DND-41 (cell line): ENCODE measurements around the gene VPREB3.

Experiments used
- ATAC-seq: fragments of 200-7000 bp; cut with Tn5 transposase; 3 replicates; pipeline ENCODE4 v1.9.1; 2021; ENCODE audit warnings: low read depth; ENCODE audit not compliant: insufficient read depth
- DNase-seq: peaks from one replicate; pipeline ENCODE4 v3.0.0-alpha.2; 2020
- H2AFZ ChIP-seq: 2 replicates; pipeline ENCODE4 v1.6.0; 2012; ENCODE audit warnings: low read depth, low read length
- H3K27ac ChIP-seq: 2 replicates; pipeline ENCODE4 v1.5.1; 2012; ENCODE audit warnings: low read length, inconsistent platforms
- H3K27me3 ChIP-seq: fragments of 200-600 bp; sonication (generic); 2 replicates; pipeline ENCODE4 v1.6.0; 2012; ENCODE audit warnings: low read length, mild to moderate bottlenecking, inconsistent platforms; ENCODE audit not compliant: insufficient read depth, poor library complexity
- H3K36me3 ChIP-seq: 2 replicates; pipeline ENCODE4 v1.5.1; 2012; ENCODE audit warnings: low read length, inconsistent platforms; ENCODE audit not compliant: insufficient read depth
- H3K4me1 ChIP-seq: 2 replicates; pipeline ENCODE4 v1.5.1; 2012; ENCODE audit warnings: mild to moderate bottlenecking, low read length; ENCODE audit not compliant: insufficient read depth
- H3K4me2 ChIP-seq: 2 replicates; pipeline ENCODE4 v1.6.0; 2012; ENCODE audit warnings: mild to moderate bottlenecking, moderate library complexity, low read length, inconsistent platforms; ENCODE audit not compliant: insufficient read depth
- H3K4me3 ChIP-seq, 2 experiments: fragments of 200-600 bp in 1 of 2; shearing (Covaris generic) in 1 of 2; 2 replicates each; pipeline ENCODE4 v1.5.1; 2012 to 2016; ENCODE audit warnings: inconsistent platforms in 2 of 2, low read length in 2 of 2, mild to moderate bottlenecking in 2 of 2, low read depth in 1 of 2, moderate library complexity in 1 of 2
- H3K79me2 ChIP-seq: 2 replicates; pipeline ENCODE4 v1.6.0; 2012; ENCODE audit warnings: low read length, inconsistent platforms; ENCODE audit not compliant: insufficient read depth
- H3K9ac ChIP-seq: 2 replicates; pipeline ENCODE4 v1.6.0; 2012; ENCODE audit warnings: low read depth, mild to moderate bottlenecking, inconsistent platforms, low read length, moderate library complexity
- H3K9me3 ChIP-seq: 2 replicates; pipeline ENCODE4 v1.5.1; 2012; ENCODE audit warnings: low read length, moderate library complexity, mild to moderate bottlenecking, inconsistent platforms; ENCODE audit not compliant: insufficient read depth, severe bottlenecking
- H4K20me1 ChIP-seq: 2 replicates; pipeline ENCODE4 v1.6.0; 2012; ENCODE audit warnings: low read length; ENCODE audit not compliant: insufficient read depth
- EZH2 ChIP-seq: IDR thresholded peaks from 3 replicates; pipeline ENCODE4 v1.6.1; 2012; ENCODE audit warnings: borderline replicate concordance, low read depth, mild to moderate bottlenecking, moderate library complexity, low read length, inconsistent platforms; ENCODE audit not compliant: severe bottlenecking
- TF ChIP-seq, protein P1 (sequence below): IDR thresholded peaks from 2 replicates; pipeline ENCODE4 v1.5.1; 2012; ENCODE audit warnings: borderline replicate concordance, low read length, moderate library complexity, mild to moderate bottlenecking; ENCODE audit not compliant: poor library complexity, severe bottlenecking; ENCODE audit errors: extremely low read depth

VPREB3 gene

DNA sequence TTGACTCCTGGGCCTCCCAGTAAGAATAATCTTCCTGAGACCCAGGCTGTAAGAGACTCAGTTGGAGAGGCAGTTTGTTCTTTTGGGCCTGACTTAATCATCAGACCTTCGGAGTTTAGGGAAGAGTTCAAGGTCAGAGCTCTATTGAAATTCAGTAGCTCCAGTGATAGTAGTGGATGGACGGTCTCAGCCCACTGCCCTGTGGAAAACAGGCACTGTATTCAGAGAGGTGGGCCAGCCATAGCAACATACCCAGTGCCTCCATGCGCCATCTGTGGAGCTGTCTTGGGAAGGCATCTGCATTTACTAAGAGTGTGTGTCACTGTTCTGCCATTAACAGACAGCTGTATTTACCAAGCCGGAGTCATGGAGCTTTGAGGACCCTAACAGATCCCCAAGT is 35.4 kb upstream of the VPREB3 start:
- Histone ChIP-seq H3K36me3 (peaks cover 58% of the 10 kb centered on the region), H3K9me3 (no peaks in the 10 kb centered on the region), H3K79me2 (peaks cover 66% of the 10 kb centered on the region), H3K4me2 (peak overlapping the region; percentile 76; the same call in 1 of the 2 replicates), H3K9ac (peak overlapping the region; percentile 22; the same call in 1 of the 2 replicates), H2AFZ (no peak overlapping the region), H3K4me1 (peaks cover 42% of the 10 kb centered on the region), H4K20me1 (peaks cover 57% of the 10 kb centered on the region), H3K27ac (no peak overlapping the region), H3K4me3 (0 out of 4 replicates have a peak overlapping the region, but pooled peaks of 1 of the 2 experiments have one; percentile 29), H3K27me3 (no peaks in the 10 kb centered on the region)
- TF ChIP-seq, protein P1, sequence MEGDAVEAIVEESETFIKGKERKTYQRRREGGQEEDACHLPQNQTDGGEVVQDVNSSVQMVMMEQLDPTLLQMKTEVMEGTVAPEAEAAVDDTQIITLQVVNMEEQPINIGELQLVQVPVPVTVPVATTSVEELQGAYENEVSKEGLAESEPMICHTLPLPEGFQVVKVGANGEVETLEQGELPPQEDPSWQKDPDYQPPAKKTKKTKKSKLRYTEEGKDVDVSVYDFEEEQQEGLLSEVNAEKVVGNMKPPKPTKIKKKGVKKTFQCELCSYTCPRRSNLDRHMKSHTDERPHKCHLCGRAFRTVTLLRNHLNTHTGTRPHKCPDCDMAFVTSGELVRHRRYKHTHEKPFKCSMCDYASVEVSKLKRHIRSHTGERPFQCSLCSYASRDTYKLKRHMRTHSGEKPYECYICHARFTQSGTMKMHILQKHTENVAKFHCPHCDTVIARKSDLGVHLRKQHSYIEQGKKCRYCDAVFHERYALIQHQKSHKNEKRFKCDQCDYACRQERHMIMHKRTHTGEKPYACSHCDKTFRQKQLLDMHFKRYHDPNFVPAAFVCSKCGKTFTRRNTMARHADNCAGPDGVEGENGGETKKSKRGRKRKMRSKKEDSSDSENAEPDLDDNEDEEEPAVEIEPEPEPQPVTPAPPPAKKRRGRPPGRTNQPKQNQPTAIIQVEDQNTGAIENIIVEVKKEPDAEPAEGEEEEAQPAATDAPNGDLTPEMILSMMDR, result no peak
- TF ChIP-seq EZH2, result no peak
- no peak for DNase-seq
- no peak for ATAC-seq

DNA sequence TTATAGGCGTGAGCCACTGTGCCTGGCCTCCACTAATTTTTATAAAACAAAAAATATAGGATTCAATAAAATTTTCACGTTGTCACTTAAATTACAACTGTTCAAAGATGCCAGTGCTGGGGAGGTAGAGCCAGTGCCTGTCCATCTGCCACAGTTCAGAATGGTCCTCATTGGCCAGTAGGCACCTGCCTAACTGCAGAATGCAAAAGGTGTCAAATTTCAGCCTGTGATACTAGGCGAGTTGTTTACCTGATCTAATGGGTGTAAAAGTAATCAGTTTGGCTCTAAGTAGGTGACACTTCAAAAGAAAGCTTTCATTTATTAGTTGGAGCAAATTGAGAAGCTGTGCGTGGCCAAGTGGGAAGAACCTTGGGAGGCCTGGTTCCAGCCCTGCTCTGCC is 34.9 kb upstream of the VPREB3 start:
- ATAC-seq, result no peak
- Histone ChIP-seq H3K27me3 (no peaks in the 10 kb centered on the region), H3K4me2 (peak overlapping the region; percentile 76; the same call in 1 of the 2 replicates), H3K79me2 (peaks cover 66% of the 10 kb centered on the region), H3K36me3 (peaks cover 52% of the 10 kb centered on the region), H3K4me1 (peaks cover 42% of the 10 kb centered on the region), H4K20me1 (peaks cover 57% of the 10 kb centered on the region), H3K9me3 (no peaks in the 10 kb centered on the region), H3K27ac (no peak overlapping the region), H2AFZ (no peak overlapping the region), H3K9ac (peak overlapping the region; percentile 22; the same call in 1 of the 2 replicates), H3K4me3 (peak overlapping the region in 1 of 2 experiments; percentile 29; a peak in 1 of 4 replicates)
- DNase-seq, result no peak
- TF ChIP-seq, protein P1, result no peak
- TF ChIP-seq EZH2, result no peak

DNA sequence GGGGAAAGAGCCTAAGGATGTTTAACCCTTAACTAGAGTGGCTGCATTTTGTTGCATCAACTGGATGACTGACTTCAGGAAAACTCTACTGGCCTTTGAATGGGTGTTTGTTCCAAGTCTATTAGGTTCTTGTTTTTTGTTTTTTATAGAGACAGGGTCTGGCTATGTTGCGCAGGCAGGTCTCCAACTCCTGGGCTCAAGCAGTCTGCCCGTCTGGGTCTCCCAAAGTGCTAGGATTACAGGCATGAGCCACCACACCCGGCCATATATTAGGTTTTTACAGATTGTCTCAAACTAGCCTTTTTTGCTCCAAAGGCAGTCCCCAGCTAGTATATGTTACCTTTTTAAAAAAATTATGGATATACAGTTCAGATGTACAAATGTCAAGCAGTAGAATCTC is 33.7 kb upstream of the VPREB3 start:
- H2AFZ ChIP-seq, result no peak overlapping the region
- peaks cover 59% of the 10 kb centered on the region for H3K79me2 ChIP-seq
- ATAC-seq, result no peak
- peak overlapping the region; percentile 76 for H3K4me2 ChIP-seq
- H3K27me3 ChIP-seq, result no peaks in the 10 kb centered on the region
- DNase-seq, result no peak
- no peaks in the 10 kb centered on the region for H3K9me3 ChIP-seq
- H3K4me1 ChIP-seq, result peaks cover 42% of the 10 kb centered on the region
- peak overlapping the region; percentile 61 for H3K27ac ChIP-seq
- TF ChIP-seq, protein P1, result no peak
- TF ChIP-seq EZH2, result no peak
- H3K4me3 ChIP-seq, result peak overlapping the region; percentile 44 to 85; a peak in 3 of 4 replicates
- H4K20me1 ChIP-seq, result peaks cover 51% of the 10 kb centered on the region
- peaks cover 41% of the 10 kb centered on the region for H3K36me3 ChIP-seq
- H3K9ac ChIP-seq, result peak overlapping the region; percentile 99

DNA sequence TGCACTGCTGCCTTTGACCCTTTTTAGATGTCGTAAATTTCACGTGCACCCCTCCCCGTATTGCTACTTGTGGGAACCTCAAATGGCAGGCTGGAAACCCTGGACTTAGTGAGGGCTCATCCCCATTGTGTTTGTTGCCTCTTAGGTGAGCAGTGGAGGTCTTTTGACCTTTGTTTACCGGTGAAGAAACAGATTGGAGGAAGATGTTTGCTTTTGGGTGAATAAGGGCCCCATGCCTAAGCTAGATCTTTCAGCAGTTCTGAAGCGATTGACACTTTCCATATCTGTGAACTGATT is 33.3 kb upstream of the VPREB3 start:
- Histone ChIP-seq H3K27ac (peak overlapping the region; percentile 61), H3K79me2 (peaks cover 55% of the 10 kb centered on the region), H2AFZ (peak overlapping the region; percentile 68)

More for the DNA sequence above, 33.3 kb upstream of the VPREB3 start:
- H3K27me3 ChIP-seq, result no peaks in the 10 kb centered on the region
- no peak for TF ChIP-seq EZH2
- TF ChIP-seq, protein P1, result no peak
- H3K9me3 ChIP-seq, result no peaks in the 10 kb centered on the region
- peak overlapping the region; percentile 44 to 85; a peak in 3 of 4 replicates for H3K4me3 ChIP-seq
- H3K4me2 ChIP-seq, result peak overlapping the region; percentile 76
- H3K4me1 ChIP-seq, result peaks cover 42% of the 10 kb centered on the region
- peak overlapping the region; percentile 99 for H3K9ac ChIP-seq
- H3K36me3 ChIP-seq, result peaks cover 37% of the 10 kb centered on the region
- no peak for DNase-seq
- peaks cover 48% of the 10 kb centered on the region for H4K20me1 ChIP-seq
- no peak for ATAC-seq
